SU-DHL-6 (cell line): ENCODE data around the gene RAC2.

Experiments
- EZH2phosphoT487 ChIP-seq: fragments of 200-600 bp; sonication (generic), shearing (Covaris generic); conservative IDR thresholded peaks from 2 replicates; pipeline ENCODE4 v1.6.1; 2018; ENCODE audit warnings: mild to moderate bottlenecking, antibody characterized with exemption, low read length, moderate library complexity, mixed read lengths
- TF ChIP-seq, protein P1 (sequence below): fragments of 200-600 bp; sonication (generic); IDR thresholded peaks from one replicate; pipeline ENCODE4 v1.5.1; 2017; ENCODE audit warnings: antibody characterized with exemption, mild to moderate bottlenecking, low read length, moderate library complexity; ENCODE audit not compliant: insufficient read depth, poor library complexity, severe bottlenecking

DNA sequence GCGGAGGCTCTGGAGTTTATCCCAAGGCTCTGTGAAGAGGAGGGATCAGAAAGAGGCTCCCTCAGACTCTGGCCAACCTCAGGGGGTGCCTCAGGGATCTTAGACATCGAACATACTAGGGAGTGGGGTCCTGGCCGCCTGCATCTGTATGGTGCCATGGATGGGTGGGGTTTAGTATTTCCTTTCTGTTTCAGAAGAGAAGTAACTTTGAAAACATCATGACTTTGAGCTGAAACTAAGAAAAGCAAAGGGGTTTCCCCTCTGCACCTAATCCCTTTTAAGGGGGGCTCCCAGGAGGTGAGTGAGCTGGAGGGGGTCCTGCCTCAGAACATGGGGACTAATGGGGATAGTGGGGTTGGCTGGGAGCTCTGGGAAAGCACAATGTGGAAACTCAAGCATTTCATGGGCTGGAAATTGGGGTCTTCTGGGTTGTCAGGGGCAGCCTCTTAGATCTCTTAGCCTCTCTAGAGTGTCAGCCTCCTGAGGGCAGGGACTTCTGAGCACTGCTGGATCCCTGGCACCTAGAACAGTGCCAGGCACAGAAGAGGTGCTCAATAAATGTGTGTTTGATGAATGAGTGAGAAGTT lies 20.0 kb downstream of the RAC2 start:
- TF ChIP-seq, protein P1, sequence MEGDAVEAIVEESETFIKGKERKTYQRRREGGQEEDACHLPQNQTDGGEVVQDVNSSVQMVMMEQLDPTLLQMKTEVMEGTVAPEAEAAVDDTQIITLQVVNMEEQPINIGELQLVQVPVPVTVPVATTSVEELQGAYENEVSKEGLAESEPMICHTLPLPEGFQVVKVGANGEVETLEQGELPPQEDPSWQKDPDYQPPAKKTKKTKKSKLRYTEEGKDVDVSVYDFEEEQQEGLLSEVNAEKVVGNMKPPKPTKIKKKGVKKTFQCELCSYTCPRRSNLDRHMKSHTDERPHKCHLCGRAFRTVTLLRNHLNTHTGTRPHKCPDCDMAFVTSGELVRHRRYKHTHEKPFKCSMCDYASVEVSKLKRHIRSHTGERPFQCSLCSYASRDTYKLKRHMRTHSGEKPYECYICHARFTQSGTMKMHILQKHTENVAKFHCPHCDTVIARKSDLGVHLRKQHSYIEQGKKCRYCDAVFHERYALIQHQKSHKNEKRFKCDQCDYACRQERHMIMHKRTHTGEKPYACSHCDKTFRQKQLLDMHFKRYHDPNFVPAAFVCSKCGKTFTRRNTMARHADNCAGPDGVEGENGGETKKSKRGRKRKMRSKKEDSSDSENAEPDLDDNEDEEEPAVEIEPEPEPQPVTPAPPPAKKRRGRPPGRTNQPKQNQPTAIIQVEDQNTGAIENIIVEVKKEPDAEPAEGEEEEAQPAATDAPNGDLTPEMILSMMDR: no peak
- TF ChIP-seq EZH2phosphoT487: no peak
